Measurements from ENCODE around the gene ADAMTSL5. TPM values are rescaled to one million over a fixed set of nuclear protein-coding genes. Genes with fewer than 3 reads are reported as not detected.

The ADAMTSL5 gene
- total and polyA plus RNA-seq, 2 of the 13 experiments (the other 11 are each of a cell fraction or from before 2014, with no cell fraction given): 0.60 to 2.7 TPM

- BruUV-seq (replicated peaks): no TSS peak
- POLR2A ChIA-PET: no interaction called here
- in situ Hi-C loops (cut with HindIII; ENCODE audit: extremely low pct_ligation_motif_present, low pct_unique_long_range_greater_than_20kb): no loop called here
Measured at GRCh38 chr19:1532003-1532402, 19.2 kb upstream of the ADAMTSL5 start.

More at GRCh38 chr19:1532003-1532402, 19.2 kb upstream of the ADAMTSL5 start:
- Histone ChIP-seq H4K20me1 (ENCODE audit: insufficient read depth, low read length) (no peaks in the 10 kb centered on the region), H3K4me2 (ENCODE audit: low read depth, low read length) (no peak overlapping the region), H3K27me3 (ENCODE audit: control insufficient read depth in 1 of 2, insufficient read depth in 2 of 2, low read length in 2 of 2) (peaks cover 5 to 23% of the 10 kb centered on the region in 2 experiments), H3K4me1 (ENCODE audit: insufficient read depth, low read length) (no peaks in the 10 kb centered on the region), H3K9ac (ENCODE audit: insufficient read depth, low read depth, low read length) (no peak overlapping the region), H3K36me3 (replicated peaks in 1 of 2; ENCODE audit: control insufficient read depth in 1 of 2, insufficient read depth in 2 of 2, low read length in 2 of 2) (no peaks in the 10 kb centered on the region), H2AFZ (ENCODE audit: low read length) (no peak overlapping the region), H3K4me3 (replicated peaks in 1 of 3; ENCODE audit: insufficient read depth in 1 of 3, low read depth in 2 of 3, low read length in 3 of 3) (no peak overlapping the region), H3K27ac (ENCODE audit: extremely low read length, insufficient read depth, low read length) (no peak overlapping the region), H3K9me3 (ENCODE audit: low read length) (no peaks in the 10 kb centered on the region), H3K79me2 (ENCODE audit: insufficient read depth, low read length) (no peaks in the 10 kb centered on the region)
- DNase-seq (ENCODE audit: low spot score): no peak
- FAIRE-seq: no peak
- CTCF ChIA-PET (ENCODE audit: low intra/inter-chr PET ratio, low total read pairs): no interaction called here
- TF ChIP-seq ZNF121 (CRISPR knock-in tag; IDR thresholded peaks at IDR 0.05): peak; percentile 87
- no peak for TF ChIP-seq CEBPZ (IDR thresholded peaks at IDR 0.05; ENCODE audit: low read length)
- TF ChIP-seq GZF1 (CRISPR knock-in tag; IDR thresholded peaks at IDR 0.05): 0 out of 2 replicates have a peak, but pooled peaks have one; percentile 30
- TF ChIP-seq ZBED4 (CRISPR knock-in tag; IDR thresholded peaks at IDR 0.05; ENCODE audit: borderline replicate concordance): no peak
- no peak for TF ChIP-seq ZBTB7A (CRISPR knock-in tag; IDR thresholded peaks at IDR 0.05)
- TF ChIP-seq PHF8 (CRISPR knock-in tag; IDR thresholded peaks at IDR 0.05): no peak
- intact Hi-C loops (cut with micrococcal nuclease; ENCODE audit: unreplicated experiment): no loop called here
- ATAC-seq: no peak
- WGBS (ENCODE audit: low lambda C conversion rate): 54% methylated on average over 9 of the region's 9 CpGs

Measured in HepG2 (cell line).